ENCODE measurements around the gene CFAP46. TPM values are rescaled to one million over a fixed set of nuclear protein-coding genes. Genes with fewer than 3 reads are reported as not detected.
A peak's percentile ranks its signal among the peaks of the same experiment; 100 is the strongest.

Gene CFAP46
- total and polyA plus RNA-seq, 9 of the 15 experiments (the other 6 are each of a cell fraction or from before 2014, with no cell fraction given), result not detected

DNA sequence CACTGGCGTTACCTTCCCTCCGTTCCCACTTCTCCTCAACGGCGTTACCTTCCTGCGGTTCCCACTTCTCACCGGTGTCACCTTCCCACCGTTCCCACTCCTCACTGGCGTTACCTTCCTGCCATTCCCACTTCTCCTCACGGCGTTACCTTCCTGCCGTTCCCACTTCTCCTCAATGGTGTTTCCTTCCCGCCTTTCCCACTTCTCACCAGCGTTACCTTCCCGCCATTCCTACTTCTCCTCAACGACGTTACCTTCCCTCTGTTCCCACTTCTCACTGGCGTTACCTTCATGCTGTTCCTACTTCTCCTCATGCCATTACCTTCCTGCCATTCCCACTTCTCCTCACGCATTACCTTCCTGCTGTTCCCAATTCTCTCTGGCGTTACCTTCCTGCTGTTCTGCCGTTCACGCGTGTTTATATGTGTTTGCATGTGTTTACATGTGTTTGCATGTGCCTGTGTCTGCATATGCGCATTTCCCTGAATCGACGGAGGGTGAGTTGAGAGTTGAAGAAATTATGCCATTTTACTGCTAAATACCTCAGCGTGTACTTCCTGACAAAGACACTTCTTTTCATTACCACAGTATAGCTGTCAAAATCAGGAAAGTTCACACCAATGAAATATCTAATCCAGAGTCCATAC, 23.2 kb upstream of the CFAP46 start:
- no TSS peak for BruUV-seq (replicated peaks)
- TF ChIP-seq, protein P1, sequence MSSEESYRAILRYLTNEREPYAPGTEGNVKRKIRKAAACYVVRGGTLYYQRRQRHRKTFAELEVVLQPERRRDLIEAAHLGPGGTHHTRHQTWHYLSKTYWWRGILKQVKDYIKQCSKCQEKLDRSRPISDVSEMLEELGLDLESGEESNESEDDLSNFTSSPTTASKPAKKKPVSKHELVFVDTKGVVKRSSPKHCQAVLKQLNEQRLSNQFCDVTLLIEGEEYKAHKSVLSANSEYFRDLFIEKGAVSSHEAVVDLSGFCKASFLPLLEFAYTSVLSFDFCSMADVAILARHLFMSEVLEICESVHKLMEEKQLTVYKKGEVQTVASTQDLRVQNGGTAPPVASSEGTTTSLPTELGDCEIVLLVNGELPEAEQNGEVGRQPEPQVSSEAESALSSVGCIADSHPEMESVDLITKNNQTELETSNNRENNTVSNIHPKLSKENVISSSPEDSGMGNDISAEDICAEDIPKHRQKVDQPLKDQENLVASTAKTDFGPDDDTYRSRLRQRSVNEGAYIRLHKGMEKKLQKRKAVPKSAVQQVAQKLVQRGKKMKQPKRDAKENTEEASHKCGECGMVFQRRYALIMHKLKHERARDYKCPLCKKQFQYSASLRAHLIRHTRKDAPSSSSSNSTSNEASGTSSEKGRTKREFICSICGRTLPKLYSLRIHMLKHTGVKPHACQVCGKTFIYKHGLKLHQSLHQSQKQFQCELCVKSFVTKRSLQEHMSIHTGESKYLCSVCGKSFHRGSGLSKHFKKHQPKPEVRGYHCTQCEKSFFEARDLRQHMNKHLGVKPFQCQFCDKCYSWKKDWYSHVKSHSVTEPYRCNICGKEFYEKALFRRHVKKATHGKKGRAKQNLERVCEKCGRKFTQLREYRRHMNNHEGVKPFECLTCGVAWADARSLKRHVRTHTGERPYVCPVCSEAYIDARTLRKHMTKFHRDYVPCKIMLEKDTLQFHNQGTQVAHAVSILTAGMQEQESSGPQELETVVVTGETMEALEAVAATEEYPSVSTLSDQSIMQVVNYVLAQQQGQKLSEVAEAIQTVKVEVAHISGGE (CRISPR knock-in tag; IDR thresholded peaks at IDR 0.05), result peak in 1 of 3 experiments; percentile 67; a peak in 2 of 6 replicates
- TF ChIP-seq MECOM (CRISPR knock-in tag; IDR thresholded peaks at IDR 0.05), result no peak
- TF ChIP-seq, protein P2, sequence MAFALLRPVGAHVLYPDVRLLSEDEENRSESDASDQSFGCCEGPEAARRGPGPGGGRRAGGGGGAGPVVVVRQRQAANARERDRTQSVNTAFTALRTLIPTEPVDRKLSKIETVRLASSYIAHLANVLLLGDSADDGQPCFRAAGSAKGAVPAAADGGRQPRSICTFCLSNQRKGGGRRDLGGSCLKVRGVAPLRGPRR (CRISPR knock-in tag; IDR thresholded peaks at IDR 0.05), result no peak
- peak; percentile 83 for TF ChIP-seq GABPA (tag; conservative IDR thresholded peaks at IDR 0.05; ENCODE audit: low read depth)
- no peak for TF ChIP-seq CBX3 (IDR thresholded peaks at IDR 0.05; ENCODE audit: borderline replicate concordance in 1 of 2, low read length in 2 of 2)
- peaks cover 0 to 8% of the 10 kb centered on the region in 2 experiments; a peak in 2 of 5 replicates for H3K4me1 ChIP-seq (replicated peaks in 1 of 2; ENCODE audit: control insufficient read depth in 2 of 2, insufficient read depth in 2 of 2, low read length in 2 of 2)
- ATAC-seq (no peak), DNase-seq (ENCODE audit: extremely low read depth in 1 of 4, low spot score in 3 of 4) (no peak), FAIRE-seq (no peak)
- in situ Hi-C loops (cut with MboI), result no loop called here
- H3K9me3 ChIP-seq (replicated peaks; ENCODE audit: control insufficient read depth, insufficient read depth, low read depth, low read length), result no peaks in the 10 kb centered on the region
- H2AFZ ChIP-seq (ENCODE audit: low read depth, low read length), result no peak overlapping the region
- no peaks in the 10 kb centered on the region for H3K79me2 ChIP-seq (ENCODE audit: control insufficient read depth, insufficient read depth, low read length)
- ChIA-PET POLR2A (no interaction called here), CTCF (ENCODE audit: low intra/inter-chr PET ratio) (no interaction called here)
- H4K20me1 ChIP-seq (replicated peaks; ENCODE audit: control insufficient read depth, insufficient read depth, low read length), result no peaks in the 10 kb centered on the region
- no peak overlapping the region for H3K27ac ChIP-seq (ENCODE audit: extremely low read depth, low read depth, low read length)
- H3K4me3 ChIP-seq, result no peak overlapping the region
- WGBS (ENCODE audit: insufficient coverage, low coverage, missing lambda C conversion rate), result 6% methylated on average over 24 of the region's 26 CpGs
- no peaks in the 10 kb centered on the region for H3K36me3 ChIP-seq (ENCODE audit: control insufficient read depth, insufficient read depth, low read length)
- H3K27me3 ChIP-seq (ENCODE audit: control insufficient read depth in 2 of 2, insufficient read depth in 2 of 2, low read length in 2 of 2), result peaks cover 0 to 33% of the 10 kb centered on the region in 2 experiments; a peak in 3 of 5 replicates
- no peak overlapping the region for H3K4me2 ChIP-seq (ENCODE audit: insufficient read depth, low read length)
- intact Hi-C loops (cut with micrococcal nuclease), result no loop called here
- no peak overlapping the region for H3K9ac ChIP-seq (ENCODE audit: insufficient read depth in 1 of 2, low read depth in 2 of 2, low read length in 2 of 2)
- H3K9me1 ChIP-seq (ENCODE audit: control insufficient read depth, insufficient read depth, low read length), result no peaks in the 10 kb centered on the region
